HPDE6-E6E7 (cell line): ENCODE data around the gene SYTL1.

Experiments
- DNase-seq: peaks from one replicate; pipeline ENCODE4 v3.0.0; 2011; ENCODE audit warnings: missing footprints; ENCODE audit errors: extremely low spot score

The SYTL1 gene, protein sequence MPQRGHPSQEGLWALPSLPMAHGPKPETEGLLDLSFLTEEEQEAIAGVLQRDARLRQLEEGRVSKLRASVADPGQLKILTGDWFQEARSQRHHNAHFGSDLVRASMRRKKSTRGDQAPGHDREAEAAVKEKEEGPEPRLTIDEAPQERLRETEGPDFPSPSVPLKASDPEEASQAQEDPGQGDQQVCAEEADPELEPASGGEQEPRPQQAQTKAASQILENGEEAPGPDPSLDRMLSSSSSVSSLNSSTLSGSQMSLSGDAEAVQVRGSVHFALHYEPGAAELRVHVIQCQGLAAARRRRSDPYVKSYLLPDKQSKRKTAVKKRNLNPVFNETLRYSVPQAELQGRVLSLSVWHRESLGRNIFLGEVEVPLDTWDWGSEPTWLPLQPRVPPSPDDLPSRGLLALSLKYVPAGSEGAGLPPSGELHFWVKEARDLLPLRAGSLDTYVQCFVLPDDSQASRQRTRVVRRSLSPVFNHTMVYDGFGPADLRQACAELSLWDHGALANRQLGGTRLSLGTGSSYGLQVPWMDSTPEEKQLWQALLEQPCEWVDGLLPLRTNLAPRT

DNA sequence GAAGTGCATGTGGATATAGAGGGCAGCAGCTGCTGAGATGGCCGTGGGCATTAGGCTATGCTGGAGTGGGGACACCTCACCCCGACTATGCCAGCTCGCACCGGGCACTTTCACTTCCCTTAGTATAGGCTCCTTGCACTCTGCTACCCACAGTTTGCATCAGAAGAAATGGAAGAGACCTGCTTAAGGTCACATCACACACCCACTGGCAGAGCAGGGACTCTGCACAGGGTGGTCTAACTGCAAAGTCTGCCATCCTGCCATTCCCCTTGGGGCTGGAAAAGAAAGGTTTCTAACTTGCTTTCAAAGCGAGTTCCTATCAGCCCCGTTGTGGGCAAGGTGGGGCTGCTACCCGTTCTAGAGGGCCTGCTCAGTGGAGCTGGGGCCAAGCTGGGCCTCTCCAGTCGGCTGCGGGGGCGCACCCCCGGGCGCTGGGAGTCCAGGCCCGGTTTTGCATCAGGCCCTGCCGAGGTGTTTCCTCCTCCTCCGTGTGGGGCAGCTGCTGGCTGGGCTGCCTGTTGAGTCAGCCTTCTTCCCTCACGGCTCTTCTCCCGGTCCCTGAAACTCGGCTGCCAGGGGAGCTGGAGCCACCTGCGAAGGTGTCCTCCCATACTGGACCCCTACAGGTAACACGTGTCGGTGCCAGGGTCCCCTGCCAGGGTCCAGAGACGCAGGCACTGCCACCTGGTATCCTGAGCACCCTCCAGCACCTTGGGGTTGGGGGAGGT is at the start of gene SYTL1:
Gene SYTL1 (plus strand): TSS at position 498 of the 728 bp plus-strand sequence. CDS start 3,313 bp downstream, outside the sequence.
- DNase-seq, result peak; percentile 88

DNA sequence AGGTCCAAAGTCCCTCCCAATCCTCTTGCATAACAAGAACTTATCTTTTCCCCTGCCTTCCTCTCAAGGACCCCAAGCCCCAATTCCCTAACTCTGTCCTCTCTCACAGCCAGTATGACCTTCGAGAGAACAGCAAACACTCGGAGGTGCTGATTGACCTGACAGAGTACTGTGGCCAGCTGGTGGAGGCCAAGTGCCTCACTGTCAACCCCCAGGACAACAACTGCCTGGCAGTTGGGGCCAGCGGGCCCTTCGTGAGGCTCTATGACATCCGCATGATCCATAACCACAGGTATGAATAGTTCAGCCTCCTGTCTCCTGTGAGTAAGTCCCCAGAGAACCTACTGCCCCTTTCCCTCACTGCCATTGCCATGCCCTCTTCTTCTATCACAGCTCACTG is 49.7 kb upstream of the SYTL1 start:
- DNase-seq, result peak; percentile 20

DNA sequence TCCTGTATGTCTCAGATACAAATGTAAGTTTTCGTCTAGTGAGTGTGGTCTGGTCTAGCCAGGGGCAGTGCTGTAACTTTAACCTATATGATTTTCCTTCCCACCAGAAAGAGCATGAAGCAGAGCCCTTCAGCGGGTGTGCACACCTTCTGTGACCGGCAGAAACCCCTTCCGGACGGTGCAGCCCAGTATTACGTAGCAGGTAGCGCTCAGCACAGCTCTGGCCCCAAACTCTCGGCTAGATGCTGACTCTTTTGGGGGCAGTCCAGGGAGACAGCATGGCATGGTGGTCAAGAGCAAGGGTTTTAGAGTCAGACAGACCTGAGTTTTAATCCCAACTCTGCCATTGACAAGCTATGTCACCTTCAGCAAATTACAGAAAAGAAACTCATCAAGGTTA is 47.9 kb upstream of the SYTL1 start:
- no peak for DNase-seq

DNA sequence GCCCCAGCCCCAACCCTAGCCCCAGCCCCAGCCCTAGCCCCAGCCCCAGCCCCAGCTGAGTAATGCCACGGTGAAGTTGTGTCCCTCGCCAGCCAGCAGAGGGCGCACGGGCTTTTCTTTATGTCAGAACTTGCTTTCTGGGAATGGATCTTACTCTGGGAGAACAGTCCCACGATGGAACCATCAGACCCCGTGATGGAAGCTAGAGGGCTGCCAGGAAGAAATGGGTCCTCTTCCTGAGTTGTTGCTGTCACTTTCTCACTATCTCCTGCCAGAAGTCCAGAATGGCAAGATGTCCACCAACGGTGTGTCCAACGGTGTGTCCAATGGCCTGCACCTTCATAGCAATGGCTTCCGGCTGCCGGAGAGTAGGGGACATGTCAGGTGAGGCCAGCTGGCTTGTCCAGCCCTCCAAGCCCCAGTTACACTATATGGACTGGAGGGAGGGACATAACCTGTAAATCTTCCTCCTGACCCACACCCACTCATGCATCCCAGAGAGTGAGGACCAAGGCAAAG is 45.0 kb upstream of the SYTL1 start:
- DNase-seq, result peak; percentile 47

DNA sequence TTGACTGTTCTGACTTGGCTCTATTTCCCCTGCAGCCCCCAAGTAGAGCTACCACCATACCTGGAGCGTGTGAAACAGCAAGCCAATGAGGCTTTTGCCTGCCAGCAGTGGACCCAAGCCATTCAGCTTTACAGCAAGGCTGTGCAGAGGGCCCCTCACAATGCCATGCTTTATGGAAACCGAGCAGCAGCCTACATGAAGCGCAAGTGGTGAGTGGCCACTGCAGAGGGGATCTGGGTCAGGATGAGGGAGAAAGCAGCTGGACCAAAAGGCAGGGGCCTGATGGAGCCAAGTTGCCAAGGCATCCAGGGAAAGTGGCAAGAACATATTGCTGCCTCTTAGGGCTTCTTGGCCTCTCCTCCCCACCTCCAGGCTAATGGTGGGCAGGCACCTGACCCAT is 43.9 kb upstream of the SYTL1 start:
- no peak for DNase-seq

DNA sequence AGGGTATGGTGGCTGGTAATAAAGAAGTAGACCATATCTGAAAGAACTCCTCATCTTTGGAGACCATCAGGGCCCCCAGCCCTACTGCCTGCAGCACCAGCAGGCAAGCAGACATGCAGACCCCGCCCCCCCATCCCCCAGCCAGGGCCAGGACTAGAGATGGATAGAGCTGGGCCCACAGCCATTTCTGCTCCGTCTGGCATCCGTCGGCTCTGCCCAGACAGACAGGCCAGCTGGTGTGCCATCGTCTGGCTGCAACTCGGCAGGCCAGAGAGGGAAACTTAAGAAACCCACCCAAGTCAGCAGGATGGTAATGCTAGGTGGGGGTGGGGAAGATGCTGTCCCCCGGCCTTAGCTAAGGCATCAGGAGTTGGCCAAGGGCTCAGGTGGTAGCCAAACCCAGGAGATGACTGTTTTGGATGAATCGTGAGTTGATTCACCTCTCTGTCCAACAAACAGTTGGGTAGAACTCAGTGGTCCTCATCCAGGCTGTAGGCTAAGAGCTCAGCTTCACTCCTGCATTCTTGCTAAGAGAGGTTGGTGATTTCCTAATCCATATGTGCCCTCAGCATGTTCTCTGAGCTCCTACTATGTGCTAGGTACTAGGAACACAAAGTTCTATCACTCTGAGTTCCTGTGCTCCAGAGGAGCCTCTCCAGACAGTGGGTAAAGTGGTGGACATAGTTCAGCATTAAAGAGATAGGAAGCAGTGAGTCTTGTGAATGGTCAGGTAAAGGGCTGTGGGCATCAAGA is 43.0 kb upstream of the SYTL1 start:
- no peak for DNase-seq

DNA sequence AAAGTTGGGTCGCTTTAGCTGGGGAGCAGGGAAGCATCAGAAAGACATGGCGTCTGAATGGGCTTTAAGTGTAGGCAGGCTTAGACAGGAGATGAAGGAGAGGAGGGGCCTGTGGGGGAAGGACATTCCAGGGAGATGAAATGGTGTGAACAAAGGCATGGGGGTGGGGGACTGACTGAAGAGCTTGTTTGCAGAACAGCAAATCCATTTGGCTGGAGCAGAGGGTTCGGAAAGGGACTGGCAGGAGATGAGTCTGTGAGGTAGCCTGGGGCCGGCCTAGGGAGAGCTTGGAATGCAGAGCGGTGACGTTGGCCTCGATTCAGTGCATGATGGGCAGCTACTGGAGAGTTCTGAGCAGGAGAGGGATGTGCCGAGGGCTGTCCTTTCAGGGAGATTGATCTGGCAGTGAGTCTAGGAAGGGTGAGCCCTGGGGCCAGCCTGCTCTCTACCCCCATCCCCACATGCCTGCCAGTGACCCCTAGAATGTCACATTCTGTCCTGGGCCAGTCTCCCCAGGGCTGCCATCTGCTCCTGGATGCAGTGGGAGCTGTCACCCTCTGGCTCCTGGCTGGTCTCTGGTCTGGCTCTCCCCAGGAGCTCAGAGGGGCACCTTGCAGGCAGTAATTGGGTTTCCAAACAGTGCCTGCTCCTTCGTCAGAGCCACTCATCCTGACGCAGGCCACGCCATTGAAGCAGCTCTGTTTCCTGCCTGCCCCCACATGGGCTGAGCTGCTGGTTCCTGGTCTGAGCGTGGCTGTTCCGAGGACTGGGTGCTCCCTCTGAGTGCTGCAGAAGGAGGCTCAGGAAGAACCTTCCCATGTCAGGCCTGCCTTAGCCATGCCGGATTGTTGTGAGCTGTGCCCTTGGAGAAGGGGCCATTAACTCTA is 42.2 kb upstream of the SYTL1 start:
- peak; percentile 96 for DNase-seq

DNA sequence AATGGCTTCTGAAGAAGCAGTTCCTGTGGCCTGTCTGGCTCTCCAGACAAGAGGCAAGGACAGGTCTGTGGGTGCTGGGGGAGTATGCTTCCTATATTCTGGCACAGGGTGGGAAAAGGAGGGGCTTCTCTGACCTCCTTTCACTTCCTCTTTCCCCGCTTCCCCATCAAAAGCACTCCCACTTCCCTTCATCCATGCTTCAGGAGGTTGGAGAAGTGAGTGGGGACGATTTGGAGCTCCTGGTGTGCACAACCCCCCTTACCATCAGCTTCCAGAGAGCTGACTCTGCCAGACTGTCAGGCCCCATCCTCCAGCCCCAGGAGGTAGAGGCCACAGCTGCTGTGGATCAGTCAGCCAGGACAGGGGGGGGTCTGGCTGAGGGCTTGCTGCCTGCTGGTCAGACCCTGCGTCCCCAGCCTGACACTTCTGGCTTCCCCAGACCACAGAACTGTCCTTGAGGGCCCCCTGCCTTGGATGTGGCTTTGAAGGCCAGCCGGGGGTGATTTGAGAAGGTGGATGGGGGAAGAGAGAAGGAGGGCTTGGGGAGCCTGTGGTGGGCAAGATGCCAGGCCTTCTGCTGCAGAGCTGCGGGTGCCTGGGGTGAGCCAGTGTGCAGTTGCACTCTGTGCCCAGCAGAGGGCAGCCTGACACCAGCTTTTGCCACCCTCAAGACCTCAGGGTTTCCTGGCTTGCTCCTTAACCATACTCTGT is 41.3 kb upstream of the SYTL1 start:
- peak; percentile 85 for DNase-seq

DNA sequence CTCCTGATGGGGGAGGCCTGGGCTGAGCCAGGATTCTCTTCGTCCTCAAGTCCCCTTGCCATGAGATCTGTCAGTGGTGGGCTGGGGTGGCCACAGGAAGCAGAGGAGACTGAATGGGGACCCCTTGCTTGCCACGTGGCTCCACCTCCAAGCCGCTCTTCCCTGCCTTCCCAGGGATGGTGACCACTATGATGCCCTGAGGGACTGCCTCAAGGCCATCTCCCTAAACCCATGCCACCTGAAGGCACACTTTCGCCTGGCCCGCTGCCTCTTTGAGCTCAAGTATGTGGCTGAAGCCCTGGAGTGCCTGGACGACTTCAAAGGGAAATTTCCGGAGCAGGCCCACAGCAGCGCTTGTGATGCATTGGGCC is 40.8 kb upstream of the SYTL1 start:
- no peak for DNase-seq

DNA sequence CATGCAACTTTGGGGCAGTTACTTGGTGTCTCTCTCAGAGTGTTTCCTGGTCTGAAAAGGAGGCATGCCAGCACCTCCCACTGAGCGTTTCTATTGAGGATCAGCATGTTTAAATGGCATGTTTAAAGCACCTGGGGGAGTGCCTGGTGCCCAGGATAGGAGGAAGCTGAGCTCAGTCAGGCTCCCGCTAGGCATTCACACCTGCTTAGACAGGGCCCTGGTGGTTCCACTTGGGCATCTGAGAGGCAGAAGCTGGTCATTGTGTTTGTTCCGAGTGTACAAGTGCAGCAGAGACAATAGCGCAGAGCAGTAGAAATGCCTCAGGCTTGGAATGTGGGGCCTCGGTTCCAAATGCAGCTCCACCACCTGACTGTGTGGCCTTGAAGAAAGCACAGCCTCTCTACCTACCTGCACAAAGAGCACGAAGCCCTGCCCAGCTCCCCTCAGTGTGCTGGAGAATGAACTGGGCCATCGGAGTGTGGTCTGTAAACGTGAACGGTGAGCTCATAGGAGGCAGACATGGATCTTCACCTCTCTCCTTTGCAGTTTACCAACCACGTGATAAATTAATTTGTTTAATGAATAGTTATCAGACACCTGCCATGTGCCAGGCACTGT is 40.1 kb upstream of the SYTL1 start:
- DNase-seq, result no peak

DNA sequence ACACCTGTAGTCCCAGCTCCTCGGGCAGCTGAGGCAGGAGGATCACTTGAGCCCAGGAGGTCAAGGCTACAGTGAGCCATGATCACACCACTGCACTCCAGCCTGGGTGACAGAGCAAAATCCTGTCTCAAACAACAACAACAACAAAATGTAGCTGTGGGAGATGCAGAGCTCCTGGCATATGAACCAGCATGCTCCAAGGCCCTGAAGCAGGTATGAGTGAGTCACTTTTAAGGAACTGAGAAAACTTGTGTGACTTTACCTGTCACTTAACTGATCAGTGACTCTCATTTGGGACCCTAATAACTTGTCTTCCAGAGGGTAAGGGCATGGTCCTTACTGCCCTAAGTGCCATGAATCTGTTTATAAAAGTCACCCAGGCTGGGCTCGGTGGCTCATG is 39.2 kb upstream of the SYTL1 start:
- no peak for DNase-seq

DNA sequence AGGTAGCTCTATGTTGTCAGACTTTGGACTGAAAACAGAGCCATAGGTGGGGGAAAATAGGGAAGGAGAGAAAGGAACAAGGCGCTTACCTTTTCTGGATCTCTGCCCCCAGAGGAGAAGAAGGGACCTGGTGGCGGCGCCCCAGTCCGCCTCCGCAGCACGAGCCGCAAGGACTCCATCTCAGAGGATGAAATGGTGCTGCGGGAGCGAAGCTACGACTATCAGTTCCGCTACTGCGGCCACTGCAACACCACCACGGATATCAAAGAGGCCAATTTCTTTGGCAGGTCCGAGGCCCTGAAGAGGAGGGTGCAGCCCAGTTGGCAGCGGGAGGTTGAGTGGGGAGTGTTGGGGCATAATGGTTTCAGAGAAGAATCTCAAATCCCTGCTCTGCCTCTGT is 38.3 kb upstream of the SYTL1 start:
- no peak for DNase-seq

DNA sequence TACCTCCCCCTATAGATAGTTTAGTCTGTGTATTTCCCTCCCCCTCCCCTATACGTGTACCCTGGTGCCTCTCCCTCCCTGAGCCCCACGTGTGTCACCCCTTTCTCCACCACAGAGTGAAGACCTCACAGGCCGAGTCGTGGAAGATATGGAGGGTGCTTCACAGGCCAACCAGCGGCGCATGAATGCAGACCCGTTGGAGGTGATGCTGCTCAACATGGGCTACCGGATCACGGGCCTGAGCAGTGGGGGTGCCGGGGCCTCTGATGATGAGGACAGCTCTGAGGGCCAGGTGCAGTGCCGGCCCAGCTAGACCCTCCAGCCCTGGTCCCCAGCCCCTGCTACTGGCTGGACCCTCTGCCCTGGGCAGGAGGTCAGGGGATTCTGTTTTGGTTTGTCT is 35.8 kb upstream of the SYTL1 start:
- no peak for DNase-seq

DNA sequence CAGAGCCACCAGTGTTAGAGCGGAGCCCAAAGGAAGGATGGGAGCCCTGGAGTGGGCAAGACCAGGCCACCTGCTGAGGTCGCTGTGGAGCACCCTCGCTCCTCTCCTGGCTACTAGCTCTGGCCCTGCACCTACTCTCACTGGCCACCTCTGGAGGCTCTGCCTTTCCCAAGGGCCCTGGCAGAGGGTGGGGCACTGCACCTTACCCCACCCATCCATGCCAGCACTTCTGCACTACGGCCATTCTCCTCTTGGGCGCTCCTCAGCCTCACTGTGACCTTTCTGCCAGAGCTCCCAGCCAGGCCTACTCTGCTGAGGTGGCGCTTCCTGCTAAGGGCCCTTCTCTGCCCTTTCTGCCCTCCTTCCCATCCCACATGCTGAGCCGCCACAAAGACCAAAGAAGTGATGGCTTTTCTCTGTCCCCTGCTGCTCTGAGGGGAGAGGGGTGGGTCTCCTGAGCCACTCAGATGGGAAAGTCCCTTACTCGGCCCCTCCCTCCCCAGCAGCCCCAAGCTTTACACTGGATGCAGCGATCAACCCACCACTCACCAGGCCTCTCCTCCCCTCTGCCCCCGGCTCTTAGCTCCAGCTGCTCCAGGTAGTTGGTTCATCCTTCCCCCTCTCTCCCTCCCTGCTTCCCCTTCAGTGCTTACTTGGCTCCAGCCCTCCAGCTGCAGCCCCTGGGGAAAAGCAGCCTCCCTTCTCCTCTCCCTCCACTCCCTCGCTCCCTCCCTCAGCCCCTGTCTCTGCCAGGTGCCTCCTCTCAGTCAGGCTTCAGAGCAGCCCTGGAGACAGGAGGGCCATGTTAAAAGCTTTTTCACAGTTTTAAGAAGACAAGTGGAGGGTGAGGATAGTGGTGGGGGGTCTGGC is 34.7 kb upstream of the SYTL1 start:
- no peak for DNase-seq

DNA sequence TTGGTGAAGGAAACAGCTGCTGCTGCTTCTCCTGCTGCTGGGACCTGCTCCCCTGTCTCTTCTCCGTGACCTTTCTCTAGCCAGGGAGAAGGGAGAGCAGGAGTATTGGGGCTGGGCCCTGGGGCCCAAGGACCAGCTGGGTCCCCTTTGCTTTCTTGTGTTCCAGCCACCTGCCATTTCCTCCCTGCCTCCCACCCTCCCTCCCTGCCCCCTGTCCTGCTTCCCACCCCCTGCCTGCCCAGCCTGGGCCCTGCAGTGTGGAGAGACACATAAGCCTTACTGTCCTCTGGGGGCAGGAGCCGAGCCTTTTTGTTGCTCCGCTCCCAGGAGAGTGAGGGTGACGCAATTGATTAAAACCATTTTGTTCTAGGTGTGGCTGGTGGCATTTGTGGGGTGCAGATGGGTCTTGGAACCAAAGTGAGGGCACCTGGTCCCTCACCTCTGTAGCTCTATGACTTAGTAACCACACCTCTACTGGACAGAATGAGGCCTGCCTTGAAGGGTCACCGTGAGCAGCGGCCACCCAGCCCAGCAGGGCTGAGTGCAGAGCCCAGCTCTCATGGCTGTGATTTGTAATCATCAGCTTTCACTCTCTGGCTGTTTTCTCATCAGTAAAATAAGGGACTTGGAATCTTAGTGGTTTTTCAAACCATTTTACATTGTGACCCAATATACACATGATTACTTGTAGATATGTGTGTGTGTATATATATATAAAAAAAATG is 33.8 kb upstream of the SYTL1 start:
- DNase-seq, result no peak

DNA sequence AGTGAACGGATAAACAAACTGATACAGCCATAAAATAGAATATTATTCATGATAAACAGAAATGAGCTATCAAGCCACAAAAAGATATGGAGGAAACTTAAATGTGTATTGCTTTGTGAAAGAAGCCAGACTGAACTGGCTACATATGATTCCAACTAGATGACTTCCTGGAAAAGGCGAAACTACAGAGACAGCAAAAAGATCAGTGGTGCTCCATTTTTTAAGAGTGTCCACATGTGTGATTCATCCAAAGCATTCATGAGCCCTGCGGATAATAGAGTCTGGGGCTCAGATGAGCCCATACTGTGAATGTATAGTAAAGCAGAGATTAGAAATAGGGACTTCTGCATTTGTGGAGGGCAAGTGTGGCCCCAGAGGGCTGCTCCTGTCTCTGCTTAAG is 27.7 kb upstream of the SYTL1 start:
- no peak for DNase-seq

DNA sequence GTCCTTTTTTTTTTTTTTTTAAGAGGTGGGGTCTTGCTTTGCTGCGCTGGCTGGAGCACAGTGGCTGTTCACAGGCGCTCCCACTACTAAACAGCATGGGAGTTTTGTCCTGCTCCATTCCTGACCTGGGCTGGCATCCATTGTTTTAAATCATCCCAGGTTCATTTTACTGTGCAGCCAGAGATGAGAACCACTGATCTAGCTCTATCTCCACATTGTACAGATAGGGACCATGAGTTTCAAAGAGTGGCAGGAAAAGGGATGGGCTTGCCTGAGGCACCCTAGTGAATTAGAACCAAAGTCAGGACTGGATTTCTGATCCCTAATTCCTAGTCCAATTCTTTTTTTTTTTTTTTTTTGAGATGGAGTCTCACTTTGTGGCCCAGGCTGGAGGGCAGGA is 27.1 kb upstream of the SYTL1 start:
- no peak for DNase-seq

DNA sequence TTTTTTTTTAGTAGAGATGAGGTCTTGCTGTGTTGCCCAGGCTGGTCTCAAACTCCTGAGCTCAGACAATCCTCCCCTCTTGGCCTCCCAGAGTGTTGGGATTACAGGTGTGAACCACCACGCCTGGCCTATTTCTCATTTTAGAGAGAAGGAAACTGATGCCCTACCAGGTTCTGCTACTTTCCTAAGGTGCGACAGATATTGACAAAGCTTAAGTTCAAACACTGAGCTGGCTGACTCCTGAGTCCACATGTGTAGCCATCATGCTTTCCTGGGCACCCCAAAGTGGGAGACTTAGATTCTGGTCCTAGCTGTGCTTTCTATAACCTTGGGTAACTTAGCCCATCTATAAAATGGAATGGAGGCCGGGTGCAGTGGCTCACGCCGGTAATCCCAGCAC is 25.0 kb upstream of the SYTL1 start:
- no peak for DNase-seq
